ENCODE results near the gene PPM1L. TPM values are rescaled to one million over a fixed set of nuclear protein-coding genes. Genes with fewer than 3 reads are reported as not detected.

The PPM1L gene
- total and polyA plus RNA-seq, 2 of the 13 experiments (the other 11 are each of a cell fraction or from before 2014, with no cell fraction given) = 0.22 to 1.4 TPM

- POLR2A ChIA-PET = no interaction called here
- 12% methylated on average over 4 of the region's 4 CpGs for WGBS (ENCODE audit: low lambda C conversion rate)
- Histone ChIP-seq H3K9me3 (ENCODE audit: low read length) (no peaks in the 10 kb centered on the region), H3K36me3 (replicated peaks in 1 of 2; ENCODE audit: control insufficient read depth in 1 of 2, insufficient read depth in 2 of 2, low read length in 2 of 2) (no peaks in the 10 kb centered on the region), H2AFZ (ENCODE audit: low read length) (no peak overlapping the region), H3K4me2 (ENCODE audit: low read depth, low read length) (no peak overlapping the region), H3K27me3 (ENCODE audit: control insufficient read depth in 1 of 2, insufficient read depth in 2 of 2, low read length in 2 of 2) (no peaks in the 10 kb centered on the region), H3K79me2 (ENCODE audit: insufficient read depth, low read length) (no peaks in the 10 kb centered on the region), H3K9ac (ENCODE audit: insufficient read depth, low read depth, low read length) (no peak overlapping the region), H3K4me3 (replicated peaks in 1 of 3; ENCODE audit: insufficient read depth in 1 of 3, low read depth in 2 of 3, low read length in 3 of 3) (no peak overlapping the region), H3K27ac (ENCODE audit: extremely low read length, insufficient read depth, low read length) (no peak overlapping the region), H3K4me1 (ENCODE audit: insufficient read depth, low read length) (no peaks in the 10 kb centered on the region), H4K20me1 (ENCODE audit: insufficient read depth, low read length) (no peaks in the 10 kb centered on the region)
- intact Hi-C loops (cut with micrococcal nuclease; ENCODE audit: unreplicated experiment) = no loop called here
- in situ Hi-C loops (cut with HindIII; ENCODE audit: extremely low pct_ligation_motif_present, low pct_unique_long_range_greater_than_20kb) = no loop called here
- CTCF ChIA-PET (ENCODE audit: low intra/inter-chr PET ratio, low total read pairs) = no interaction called here
- no TSS peak for BruUV-seq (replicated peaks)
- DNase-seq (ENCODE audit: low spot score) = no peak
- no peak for ATAC-seq
- FAIRE-seq = no peak
- no peak for TF ChIP-seq THAP7 (CRISPR knock-in tag; IDR thresholded peaks at IDR 0.05)
- TF ChIP-seq ZNF253 (CRISPR knock-in tag; IDR thresholded peaks at IDR 0.05; ENCODE audit: borderline replicate concordance) = no peak
- TF ChIP-seq NCOA1 (CRISPR knock-in tag; IDR thresholded peaks at IDR 0.05) = no peak
- no peak for TF ChIP-seq TRAFD1 (CRISPR knock-in tag; IDR thresholded peaks at IDR 0.05; ENCODE audit: borderline replicate concordance)
- no peak for TF ChIP-seq PATZ1 (CRISPR knock-in tag; IDR thresholded peaks at IDR 0.05)
- no peak for TF ChIP-seq SCMH1 (CRISPR knock-in tag; IDR thresholded peaks at IDR 0.05; ENCODE audit: borderline replicate concordance)
- TF ChIP-seq ZNF841 (CRISPR knock-in tag; IDR thresholded peaks at IDR 0.05; ENCODE audit: borderline replicate concordance) = no peak
- TF ChIP-seq RFXANK (CRISPR knock-in tag; IDR thresholded peaks at IDR 0.05) = no peak
- no peak for TF ChIP-seq ZNF138 (CRISPR knock-in tag; IDR thresholded peaks at IDR 0.05; ENCODE audit: low read depth)
- TF ChIP-seq ZNF468 (CRISPR knock-in tag; IDR thresholded peaks at IDR 0.05) = no peak
- TF ChIP-seq SIN3A (IDR thresholded peaks at IDR 0.05; ENCODE audit: borderline replicate concordance, low read depth, low read length) = no peak
- no peak for TF ChIP-seq ZNF850 (CRISPR knock-in tag; conservative IDR thresholded peaks at IDR 0.05)
- TF ChIP-seq KLF6 (CRISPR knock-in tag; IDR thresholded peaks at IDR 0.05) = no peak
- no peak for TF ChIP-seq ZBTB43 (CRISPR knock-in tag; conservative IDR thresholded peaks at IDR 0.05)
- TF ChIP-seq ZHX1 (CRISPR knock-in tag; IDR thresholded peaks at IDR 0.05; ENCODE audit: low read depth) = no peak
- no peak for TF ChIP-seq YEATS2 (CRISPR knock-in tag; IDR thresholded peaks at IDR 0.05; ENCODE audit: borderline replicate concordance)
- no peak for TF ChIP-seq MIXL1 (CRISPR knock-in tag; IDR thresholded peaks at IDR 0.05)
These were observed 325.6 kb downstream of the PPM1L start for GRCh38 chr3:161081633-161082032.

Data from HepG2 (cell line).